PC-3 (cell line): ENCODE data around the gene JAKMIP2.

Experiments
- CTCF ChIP-seq: fragments of 300-600 bp; sonication (generic); conservative IDR thresholded peaks from 2 replicates; pipeline ENCODE4 v1.5.1; 2017; ENCODE audit warnings: antibody characterized with exemption, low read depth, mild to moderate bottlenecking, low read length
- EZH2phosphoT487 ChIP-seq: fragments of 300-600 bp; sonication (generic); IDR thresholded peaks from 2 replicates; pipeline ENCODE4 v1.6.1; 2018; ENCODE audit warnings: mild to moderate bottlenecking, antibody characterized with exemption, low read length, borderline replicate concordance

- TF ChIP-seq CTCF (no peak), EZH2phosphoT487 (no peak)
Measured at GRCh38 chr5:147742151-147742550, 40.4 kb downstream of the JAKMIP2 start.
